Suprapubic skin (tissue), 4 donors: ENCODE results near the gene CUTA. TPM values are rescaled to one million over a fixed set of nuclear protein-coding genes. Genes with fewer than 3 reads are reported as not detected.

Experiments used
- DNase-seq, 2 donors: peaks; one replicate each; pipeline ENCODE4 v3.0.0-alpha.2; 2019; ENCODE audit warnings: low spot score in 2 of 2
- H3K27ac ChIP-seq: fragments of 200-600 bp; sonication (generic); one replicate; pipeline ENCODE4 v1.5.1; 2019
- H3K27me3 ChIP-seq: fragments of 200-600 bp; sonication (generic); one replicate; pipeline ENCODE4 v1.5.1; 2019
- H3K36me3 ChIP-seq: fragments of 200-600 bp; sonication (generic); one replicate; pipeline ENCODE4 v1.5.1; 2019
- H3K4me1 ChIP-seq: fragments of 200-600 bp; sonication (generic); one replicate; pipeline ENCODE4 v1.5.1; 2019
- H3K4me3 ChIP-seq: fragments of 200-600 bp; sonication (generic); one replicate; pipeline ENCODE4 v1.5.1; 2019; ENCODE audit warnings: mild to moderate bottlenecking
- H3K9me3 ChIP-seq: fragments of 200-600 bp; sonication (generic); one replicate; pipeline ENCODE4 v1.5.1; 2019
- CTCF ChIP-seq, 2 donors: fragments of 200-600 bp in 1 of 2; fragments of 450-650 bp in 1 of 2; sonication (generic) in 1 of 2; IDR thresholded peaks; one replicate each; pipeline ENCODE4 v1.5.1; 2016 to 2019; ENCODE audit warnings: antibody characterized with exemption in 2 of 2, mild to moderate bottlenecking in 1 of 2, moderate library complexity in 1 of 2
- EP300 ChIP-seq: sonication (generic); formaldehyde crosslinking; IDR thresholded peaks from one replicate; pipeline ENCODE4 v1.6.1; 2017; ENCODE audit warnings: antibody characterized with exemption
- POLR2A ChIP-seq, 2 donors: fragments of 450-650 bp; IDR thresholded peaks; one replicate each; pipeline ENCODE4 v1.6.1; 2017; ENCODE audit warnings: antibody characterized with exemption in 2 of 2, mild to moderate bottlenecking in 2 of 2, moderate library complexity in 2 of 2
- POLR2AphosphoS5 ChIP-seq, 3 donors: sonication (generic); formaldehyde crosslinking; IDR thresholded peaks; one replicate each; pipeline ENCODE4 v1.6.1; 2017; ENCODE audit warnings: antibody characterized with exemption in 3 of 3
- WGBS: methylation state at CpG from one replicate; pipeline ENCODE4 v1.1.5; 2018; 5-methylcytosine and 5-hydroxymethylcytosine counted together
- total RNA-seq, 4 donors: library from RNA; depleted of rRNA; stranded (reverse); fragments of >200 nt; gene quantifications; one replicate each; pipeline ENCODE4 v1.1.0, GENCODE V29; 2016

Gene CUTA
- total RNA-seq, 4 donors from 2014 or later, result 119 to 185 (median 159) TPM

DNA sequence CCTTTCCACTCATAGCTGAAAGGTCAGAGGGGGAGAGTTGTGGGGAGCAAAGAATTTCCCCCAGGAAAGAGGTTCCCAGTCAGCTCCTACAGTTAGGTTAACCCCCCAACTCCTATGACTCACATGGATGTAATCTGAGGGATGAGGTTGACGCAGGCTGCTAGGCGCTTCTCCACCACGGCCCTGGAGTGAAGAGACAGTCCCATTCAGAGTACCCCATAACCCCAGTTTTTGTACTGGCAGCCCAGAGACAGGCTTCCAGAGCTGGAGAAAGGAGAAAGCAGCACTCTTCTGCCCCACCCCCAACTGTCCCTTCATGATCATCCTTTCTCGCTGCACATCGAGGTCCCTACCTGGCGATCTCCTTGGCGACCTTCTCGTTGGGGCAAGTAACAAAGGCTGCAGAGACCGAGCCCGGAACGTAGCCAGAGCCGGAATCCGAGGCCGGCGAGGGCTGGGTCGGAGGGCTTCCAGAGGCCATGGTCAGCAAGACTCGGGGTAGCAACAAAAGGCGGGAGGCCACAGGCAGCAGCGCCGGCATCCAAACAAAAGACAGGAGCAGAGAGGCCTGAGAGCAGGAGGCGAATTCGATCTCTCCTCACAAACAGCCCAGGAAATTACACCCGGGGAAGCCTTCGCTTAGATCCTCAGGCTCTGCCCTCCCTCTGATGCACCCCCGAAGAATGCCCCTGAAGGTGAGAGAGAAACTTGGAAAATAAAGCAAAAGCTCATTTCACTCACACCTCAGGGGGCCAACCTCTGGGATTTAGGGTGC is 592 bp downstream of the CUTA start:
- 0% methylated on average over 25 of the region's 25 CpGs for WGBS
- peak overlapping the region; percentile 85 for H3K27ac ChIP-seq
- H3K4me3 ChIP-seq, result peak overlapping the region; percentile 66
- peaks cover 38% of the 10 kb centered on the region for H3K36me3 ChIP-seq
- TF ChIP-seq POLR2A (IDR thresholded peaks at IDR 0.05), result no peak
- no peak for TF ChIP-seq EP300
- TF ChIP-seq POLR2AphosphoS5 (IDR thresholded peaks at IDR 0.05), result no peak
- TF ChIP-seq CTCF (IDR thresholded peaks at IDR 0.05), result no peak
- DNase-seq, result peak in 1 of 2 donors; percentile 74
- peaks cover 61% of the 10 kb centered on the region for H3K4me1 ChIP-seq
- no peaks in the 10 kb centered on the region for H3K9me3 ChIP-seq
- H3K27me3 ChIP-seq, result no peaks in the 10 kb centered on the region

GRCh38 chr6:33416386-33417127 is 1.4 kb downstream of the CUTA start:
- WGBS, result 47% methylated on average over 12 of the region's 12 CpGs
- Histone ChIP-seq H3K4me3 (peak overlapping the region; percentile 66), H3K4me1 (peaks cover 68% of the 10 kb centered on the region), H3K36me3 (peaks cover 41% of the 10 kb centered on the region), H3K27me3 (no peaks in the 10 kb centered on the region), H3K9me3 (no peaks in the 10 kb centered on the region), H3K27ac (peak overlapping the region; percentile 85)
- TF ChIP-seq CTCF (IDR thresholded peaks at IDR 0.05), result no peak
- no peak for TF ChIP-seq POLR2A (IDR thresholded peaks at IDR 0.05)
- TF ChIP-seq POLR2AphosphoS5 (IDR thresholded peaks at IDR 0.05), result no peak
- TF ChIP-seq EP300, result no peak
- DNase-seq, result no peak

GRCh38 chr6:33415831-33416230 is 2.1 kb downstream of the CUTA start:
- Histone ChIP-seq H3K36me3 (peaks cover 41% of the 10 kb centered on the region), H3K27me3 (no peaks in the 10 kb centered on the region), H3K9me3 (no peaks in the 10 kb centered on the region), H3K27ac (no peak overlapping the region), H3K4me1 (peaks cover 73% of the 10 kb centered on the region), H3K4me3 (no peak overlapping the region)
- DNase-seq, result no peak
- TF ChIP-seq POLR2A (IDR thresholded peaks at IDR 0.05) (no peak), EP300 (no peak), POLR2AphosphoS5 (IDR thresholded peaks at IDR 0.05) (no peak), CTCF (IDR thresholded peaks at IDR 0.05) (no peak)
- WGBS, result 80% methylated on average over 9 of the region's 9 CpGs

- Histone ChIP-seq H3K4me1 (peaks cover 63% of the 10 kb centered on the region), H3K27ac (no peak overlapping the region), H3K9me3 (no peaks in the 10 kb centered on the region), H3K36me3 (peaks cover 41% of the 10 kb centered on the region), H3K27me3 (no peaks in the 10 kb centered on the region), H3K4me3 (no peak overlapping the region)
- TF ChIP-seq CTCF (IDR thresholded peaks at IDR 0.05) (no peak), POLR2AphosphoS5 (IDR thresholded peaks at IDR 0.05) (no peak), EP300 (no peak), POLR2A (IDR thresholded peaks at IDR 0.05) (no peak)
- 67% methylated on average over 12 of the region's 12 CpGs for WGBS
- peak in 1 of 2 donors; percentile 62 for DNase-seq
These were observed 3.2 kb downstream of the CUTA start for GRCh38 chr6:33414592-33415271.
